Measurements from ENCODE around the gene GAS5. TPM values are rescaled to one million over a fixed set of nuclear protein-coding genes. Genes with fewer than 3 reads are reported as not detected.
"Not testable (repeated sequence)": the region's sequence is repeated elsewhere in the genome, so short reads cannot be mapped to it uniquely, and the experiment has no call there.

The GAS5 gene
- total RNA-seq, 4 donors from 2014 or later = 95.6 to 270 (median 193) TPM

- peaks cover 0 to 70% (median 0%) of the 10 kb centered on the region in 3 donors for H3K36me3 ChIP-seq
- peaks cover 0 to 15% (median 3%) of the 10 kb centered on the region in 4 donors for H3K4me1 ChIP-seq
- no peak for DNase-seq
- H3K27me3 ChIP-seq = no peaks in the 10 kb centered on the region
- no peak for TF ChIP-seq POLR2A (IDR thresholded peaks at IDR 0.05)
- TF ChIP-seq, protein P1, sequence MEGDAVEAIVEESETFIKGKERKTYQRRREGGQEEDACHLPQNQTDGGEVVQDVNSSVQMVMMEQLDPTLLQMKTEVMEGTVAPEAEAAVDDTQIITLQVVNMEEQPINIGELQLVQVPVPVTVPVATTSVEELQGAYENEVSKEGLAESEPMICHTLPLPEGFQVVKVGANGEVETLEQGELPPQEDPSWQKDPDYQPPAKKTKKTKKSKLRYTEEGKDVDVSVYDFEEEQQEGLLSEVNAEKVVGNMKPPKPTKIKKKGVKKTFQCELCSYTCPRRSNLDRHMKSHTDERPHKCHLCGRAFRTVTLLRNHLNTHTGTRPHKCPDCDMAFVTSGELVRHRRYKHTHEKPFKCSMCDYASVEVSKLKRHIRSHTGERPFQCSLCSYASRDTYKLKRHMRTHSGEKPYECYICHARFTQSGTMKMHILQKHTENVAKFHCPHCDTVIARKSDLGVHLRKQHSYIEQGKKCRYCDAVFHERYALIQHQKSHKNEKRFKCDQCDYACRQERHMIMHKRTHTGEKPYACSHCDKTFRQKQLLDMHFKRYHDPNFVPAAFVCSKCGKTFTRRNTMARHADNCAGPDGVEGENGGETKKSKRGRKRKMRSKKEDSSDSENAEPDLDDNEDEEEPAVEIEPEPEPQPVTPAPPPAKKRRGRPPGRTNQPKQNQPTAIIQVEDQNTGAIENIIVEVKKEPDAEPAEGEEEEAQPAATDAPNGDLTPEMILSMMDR (IDR thresholded peaks at IDR 0.05) = no peak
- no peak overlapping the region for H3K4me3 ChIP-seq
- H3K9me3 ChIP-seq = no peaks in the 10 kb centered on the region
- H3K27ac ChIP-seq = no peak overlapping the region
Observed at GRCh38 chr1:173861731-173862145, 6.1 kb downstream of the GAS5 start.

DNA sequence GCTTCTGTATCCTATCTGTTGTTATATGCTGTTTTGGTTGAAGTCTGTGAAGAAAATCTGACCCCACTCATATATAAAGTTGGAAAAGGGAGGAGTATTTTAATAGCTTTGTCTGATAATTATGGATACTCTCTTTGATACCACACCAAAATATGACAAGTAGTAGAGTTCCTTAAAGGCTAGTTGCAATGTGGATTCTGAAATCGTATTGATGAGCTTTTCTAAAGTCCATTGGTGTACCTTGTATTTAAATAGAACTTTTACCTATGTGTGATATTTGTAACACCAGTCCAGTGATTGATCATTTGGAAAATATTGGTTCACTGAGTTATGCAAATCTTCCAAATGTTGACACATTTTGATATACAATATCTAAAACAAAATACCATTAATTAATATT, 7.7 kb downstream of the GAS5 start:
- Histone ChIP-seq H3K27me3 (no peaks in the 10 kb centered on the region), H3K27ac (no peak overlapping the region), H3K4me3 (no peak overlapping the region), H3K4me1 (no peaks in the 10 kb centered on the region), H3K36me3 (peaks cover 0 to 79% (median 0%) of the 10 kb centered on the region in 3 donors), H3K9me3 (no peaks in the 10 kb centered on the region)
- TF ChIP-seq, protein P1 (IDR thresholded peaks at IDR 0.05) = no peak
- no peak for TF ChIP-seq POLR2A (IDR thresholded peaks at IDR 0.05)
- DNase-seq = no peak

- H3K9me3 ChIP-seq, H3K4me3 ChIP-seq, H3K27ac ChIP-seq, H3K4me1 ChIP-seq, H3K27me3 ChIP-seq, DNase-seq: not testable (repeated sequence)
- H3K36me3 ChIP-seq = peaks cover 0 to 76% (median 0%) of the 10 kb centered on the region in 3 donors
Observed at GRCh38 chr1:173859547-173859946, 8.2 kb downstream of the GAS5 start.

DNA sequence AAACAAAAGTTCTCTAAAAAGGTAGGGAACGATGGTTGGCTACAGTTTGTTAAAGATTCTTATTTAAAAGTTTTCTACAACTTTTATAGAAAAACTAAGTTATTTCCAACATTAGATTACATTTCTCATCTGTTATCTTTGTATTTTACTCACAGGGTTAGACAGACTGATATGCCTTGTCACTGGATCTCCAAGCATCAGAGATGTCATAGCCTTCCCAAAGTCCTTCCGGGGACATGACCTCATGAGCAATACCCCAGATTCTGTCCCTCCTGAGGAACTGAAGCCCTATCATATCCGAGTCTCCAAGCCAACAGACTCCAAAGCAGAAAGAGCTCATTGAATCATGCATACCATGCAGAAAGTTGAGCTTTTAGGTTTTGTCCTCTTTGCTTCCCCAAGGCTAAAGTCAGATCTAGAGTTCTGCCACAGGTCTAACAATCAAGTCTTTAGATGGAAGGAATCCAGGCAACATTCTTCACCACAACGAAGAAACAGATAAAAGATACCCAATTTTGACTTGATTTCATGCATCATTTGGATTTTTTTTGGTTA, 10.3 kb downstream of the GAS5 start:
- Histone ChIP-seq H3K4me3 (no peak overlapping the region), H3K27me3 (no peaks in the 10 kb centered on the region), H3K36me3 (peaks cover 0 to 72% (median 0%) of the 10 kb centered on the region in 3 donors), H3K4me1 (no peaks in the 10 kb centered on the region), H3K27ac (no peak overlapping the region), H3K9me3 (no peaks in the 10 kb centered on the region)
- no peak for TF ChIP-seq POLR2A (IDR thresholded peaks at IDR 0.05)
- TF ChIP-seq, protein P1 (IDR thresholded peaks at IDR 0.05) = no peak
- DNase-seq = no peak

- no peak overlapping the region for H3K4me3 ChIP-seq
- no peaks in the 10 kb centered on the region for H3K27me3 ChIP-seq
- H3K9me3 ChIP-seq = no peaks in the 10 kb centered on the region
- DNase-seq = no peak
- H3K27ac ChIP-seq = no peak overlapping the region
- H3K36me3 ChIP-seq = peaks cover 0 to 70% (median 0%) of the 10 kb centered on the region in 3 donors
- no peaks in the 10 kb centered on the region for H3K4me1 ChIP-seq
- no peak for TF ChIP-seq POLR2A (IDR thresholded peaks at IDR 0.05)
- TF ChIP-seq, protein P1 (IDR thresholded peaks at IDR 0.05) = no peak
Observed at GRCh38 chr1:173856903-173857302, 10.9 kb downstream of the GAS5 start.

GRCh38 chr1:173856014-173856413, 11.8 kb downstream of the GAS5 start:
- Histone ChIP-seq H3K27me3 (no peaks in the 10 kb centered on the region), H3K4me1 (no peaks in the 10 kb centered on the region), H3K4me3 (no peak overlapping the region), H3K9me3 (no peaks in the 10 kb centered on the region), H3K27ac (no peak overlapping the region), H3K36me3 (peaks cover 0 to 79% (median 0%) of the 10 kb centered on the region in 3 donors)
- TF ChIP-seq, protein P1 (IDR thresholded peaks at IDR 0.05) = no peak
- no peak for TF ChIP-seq POLR2A (IDR thresholded peaks at IDR 0.05)
- no peak for DNase-seq

Measured in Peyer's patch (tissue), 4 donors.